IMR-90 (cell line): ENCODE results near the gene RAD18. TPM values are rescaled to one million over a fixed set of nuclear protein-coding genes. Genes with fewer than 3 reads are reported as not detected.

Experiments used
- ATAC-seq: fragments of 200-7000 bp; cut with Tn5 transposase; 2 replicates; pipeline ENCODE4 v1.9.1; 2020; ENCODE audit warnings: low read depth, mild to moderate bottlenecking, moderate library complexity
- BruUV-seq: library from RNA; stranded (reverse); fragments of 400-500 nt; replicated peaks from 2 replicates; lab custom pipeline; 2021; lab: Mats Ljungman, UMichigan
- CTCF ChIA-PET: fragments of 300-600 bp; formaldehyde crosslinking; extraction: SDS; loops from one replicate; lab custom pipeline; 2021; ENCODE audit warnings: antibody characterized with exemption; lab: Yijun Ruan, JAX
- POLR2A ChIA-PET: fragments of 300-600 bp; sonication (Branson Sonifier 250); formaldehyde crosslinking; loops from one replicate; lab custom pipeline; 2022; ENCODE audit warnings: antibody characterized with exemption; ENCODE audit not compliant: unreplicated experiment; lab: Charles Lee
- DNase-seq: peaks from one replicate; pipeline ENCODE4 v3.0.0; 2013
- H2AFZ ChIP-seq: replicated peaks from 2 replicates; pipeline ENCODE3; 2013; ENCODE audit warnings: low read length, mild to moderate bottlenecking; ENCODE audit not compliant: poor library complexity
- H2AK5ac ChIP-seq: 2 replicates; pipeline ENCODE4 v1.6.1; 2013; ENCODE audit warnings: low read depth, low read length, inconsistent platforms
- H2AK9ac ChIP-seq: replicated peaks from 2 replicates; pipeline ENCODE3; 2013; ENCODE audit warnings: mild to moderate bottlenecking, low read depth, low read length, moderate library complexity; ENCODE audit not compliant: poor library complexity
- H2BK120ac ChIP-seq: 2 replicates; pipeline ENCODE4 v1.6.1; 2013; ENCODE audit warnings: low read depth, low read length, inconsistent platforms
- H2BK15ac ChIP-seq: 3 replicates; pipeline ENCODE4 v1.6.1; 2013; ENCODE audit warnings: low read depth, low read length, inconsistent platforms
- H2BK20ac ChIP-seq: 2 replicates; pipeline ENCODE4 v1.6.1; 2013; ENCODE audit warnings: low read depth, mild to moderate bottlenecking, inconsistent platforms, low read length, moderate library complexity
- H2BK5ac ChIP-seq: 2 replicates; pipeline ENCODE4 v1.6.1; 2013; ENCODE audit warnings: mild to moderate bottlenecking, low read depth, low read length, inconsistent platforms; ENCODE audit not compliant: poor library complexity, severe bottlenecking
- H3K14ac ChIP-seq: replicated peaks from 2 replicates; pipeline ENCODE4 v1.6.1; 2013; ENCODE audit warnings: low read depth, low read length, inconsistent platforms
- H3K18ac ChIP-seq: 2 replicates; pipeline ENCODE4 v1.6.1; 2013; ENCODE audit warnings: low read depth, low read length, control low read depth
- H3K23ac ChIP-seq: 2 replicates; pipeline ENCODE4 v1.6.1; 2013; ENCODE audit warnings: low read depth, low read length, inconsistent platforms
- H3K27ac ChIP-seq: 2 replicates; pipeline ENCODE4 v1.5.1; 2013; ENCODE audit warnings: mild to moderate bottlenecking, control low read depth, low read length; ENCODE audit not compliant: insufficient read depth
- H3K27me3 ChIP-seq: 2 replicates; pipeline ENCODE4 v1.6.1; 2013; ENCODE audit warnings: low read length; ENCODE audit not compliant: control insufficient read depth, insufficient read depth
- H3K36me3 ChIP-seq: 2 replicates; pipeline ENCODE4 v1.6.1; 2013; ENCODE audit warnings: low read length, mixed read lengths; ENCODE audit not compliant: control insufficient read depth, insufficient read depth
- H3K4ac ChIP-seq: 2 replicates; pipeline ENCODE4 v1.6.1; 2013; ENCODE audit warnings: low read depth, low read length, inconsistent platforms
- H3K4me1 ChIP-seq: 2 replicates; pipeline ENCODE4 v1.6.1; 2013; ENCODE audit warnings: low read length, mixed read lengths; ENCODE audit not compliant: control insufficient read depth, insufficient read depth
- H3K4me2 ChIP-seq: 2 replicates; pipeline ENCODE4 v1.6.1; 2013; ENCODE audit warnings: low read depth, mild to moderate bottlenecking, control low read depth, low read length, moderate library complexity
- H3K4me3 ChIP-seq: 2 replicates; pipeline ENCODE4 v1.5.1; 2013; ENCODE audit warnings: low read depth, mild to moderate bottlenecking, control low read depth, low read length, moderate library complexity; ENCODE audit not compliant: insufficient read depth
- H3K56ac ChIP-seq: 2 replicates; pipeline ENCODE4 v1.6.1; 2013; ENCODE audit warnings: low read length, inconsistent platforms; ENCODE audit not compliant: insufficient read depth; ENCODE audit errors: extremely low read depth
- H3K79me1 ChIP-seq, 2 experiments: 2 replicates each; pipeline ENCODE4 v1.6.1; 2013; ENCODE audit warnings: low read length in 2 of 2, inconsistent platforms in 1 of 2, low read depth in 1 of 2
- H3K9ac ChIP-seq: 2 replicates; pipeline ENCODE4 v1.6.1; 2013; ENCODE audit warnings: low read depth, low read length, control low read depth
- H3K9me1 ChIP-seq: 2 replicates; pipeline ENCODE4 v1.6.1; 2013; ENCODE audit warnings: low read length, inconsistent platforms; ENCODE audit not compliant: insufficient read depth
- H3K9me3 ChIP-seq: 2 replicates; pipeline ENCODE4 v1.6.1; 2013; ENCODE audit warnings: low read length; ENCODE audit not compliant: control insufficient read depth, insufficient read depth
- H4K20me1 ChIP-seq: 2 replicates; pipeline ENCODE4 v1.6.1; 2013; ENCODE audit warnings: low read length, inconsistent platforms; ENCODE audit not compliant: insufficient read depth
- H4K5ac ChIP-seq: 2 replicates; pipeline ENCODE4 v1.6.1; 2013; ENCODE audit warnings: mild to moderate bottlenecking, low read depth, low read length, control low read depth
- H4K8ac ChIP-seq, 2 experiments: 2 replicates each; pipeline ENCODE4 v1.6.1; 2013; ENCODE audit warnings: low read depth in 2 of 2, low read length in 2 of 2, control low read depth in 1 of 2, inconsistent platforms in 1 of 2
- H4K91ac ChIP-seq: 2 replicates; pipeline ENCODE4 v1.6.1; 2013; ENCODE audit warnings: low read depth, low read length, inconsistent platforms; ENCODE audit not compliant: insufficient read depth
- BHLHE40 ChIP-seq: fragments of 150-350 bp; IDR thresholded peaks from 2 replicates; pipeline ENCODE4 v1.6.1; 2016; ENCODE audit warnings: mild to moderate bottlenecking, low read depth, low read length
- CEBPB ChIP-seq: IDR thresholded peaks from 2 replicates; pipeline ENCODE4 v1.6.1; 2012; ENCODE audit warnings: low read depth, low read length, improper control_type of control experiment
- CHD1 ChIP-seq: IDR thresholded peaks from 2 replicates; pipeline ENCODE4 v1.6.1; 2012; ENCODE audit warnings: low read depth, low read length, improper control_type of control experiment
- CTCF ChIP-seq: conservative IDR thresholded peaks from 2 replicates; pipeline ENCODE4 v1.5.1; 2012; ENCODE audit warnings: mild to moderate bottlenecking, low read depth, low read length, improper control_type of control experiment
- FOS ChIP-seq: fragments of 150-350 bp; IDR thresholded peaks from 2 replicates; pipeline ENCODE4 v1.6.1; 2016; ENCODE audit warnings: low read depth, low read length
- MAFK ChIP-seq: IDR thresholded peaks from 2 replicates; pipeline ENCODE4 v1.6.1; 2012; ENCODE audit warnings: low read depth, low read length, improper control_type of control experiment
- MXI1 ChIP-seq: IDR thresholded peaks from 2 replicates; pipeline ENCODE4 v1.6.1; 2012; ENCODE audit warnings: low read depth, mild to moderate bottlenecking, low read length, moderate library complexity, borderline replicate concordance
- RAD21 ChIP-seq: IDR thresholded peaks from 2 replicates; pipeline ENCODE4 v1.6.1; 2012; ENCODE audit warnings: low read length, improper control_type of control experiment
- RFX5 ChIP-seq: IDR thresholded peaks from 2 replicates; pipeline ENCODE4 v1.8.0; 2012; ENCODE audit warnings: low read depth, mild to moderate bottlenecking, low read length, moderate library complexity
- SMC3 ChIP-seq: fragments of 150-350 bp; IDR thresholded peaks from 2 replicates; pipeline ENCODE4 v1.6.1; 2016; ENCODE audit warnings: low read depth, mild to moderate bottlenecking, antibody characterized with exemption, low read length, moderate library complexity
- USF2 ChIP-seq: fragments of 150-350 bp; IDR thresholded peaks from 2 replicates; pipeline ENCODE4 v1.6.1; 2017; ENCODE audit warnings: mild to moderate bottlenecking, antibody characterized with exemption, low read length, low read depth
- WGBS, 2 experiments: methylation state at CpG; one replicate each; pipeline versions ENCODE4 v1.1.5 to v1.1.7; 2013; ENCODE audit warnings: missing lambda C conversion rate in 2 of 2; ENCODE audit not compliant: insufficient read length in 1 of 2; ENCODE audit errors: extremely low coverage in 2 of 2; 5-methylcytosine and 5-hydroxymethylcytosine counted together
- dilution Hi-C: fragments of 300-500 bp; cut with HindIII; formaldehyde crosslinking; loops from one replicate; pipeline ENCODE4 v1.14.3; 2018; ENCODE audit warnings: low sequenced_read_pairs; ENCODE audit not compliant: unreplicated experiment
- in situ Hi-C: fragments of 300-500 bp; cut with MboI; formaldehyde crosslinking; loops from 3 replicates; pipeline ENCODE4 v1.14.3; 2019; ENCODE audit warnings: low sequenced_read_pairs, inconsistent platforms, mixed read lengths
- intact Hi-C: fragments of 100-400 bp; cut with micrococcal nuclease; formaldehyde crosslinking; loops from 2 replicates; pipeline ENCODE4 v1.10.0; 2022
- polyA plus RNA-seq, 3 experiments: library from polyadenylated mRNA; depleted of rRNA; stranded (reverse); fragments of >200 nt; gene quantifications; 2 replicates each; pipeline ENCODE4 v1.2.3, GENCODE V29; 2012; ENCODE audit warnings: low replicate concordance in 1 of 3
- total RNA-seq: library from RNA; depleted of rRNA; stranded (reverse); fragments of >200 nt; gene quantifications from 2 replicates; pipeline ENCODE4 v1.2.3, GENCODE V29; 2012
- TF ChIP-seq, protein P1 (sequence below): fragments of 150-350 bp; IDR thresholded peaks from 2 replicates; pipeline ENCODE4 v1.6.1; 2016; ENCODE audit warnings: low read depth, mild to moderate bottlenecking, low read length, moderate library complexity, borderline replicate concordance

The RAD18 gene
- total and polyA plus RNA-seq, 2 of the 4 experiments (the other 2 are of a cell fraction) = 8.2 to 17.2 TPM

DNA sequence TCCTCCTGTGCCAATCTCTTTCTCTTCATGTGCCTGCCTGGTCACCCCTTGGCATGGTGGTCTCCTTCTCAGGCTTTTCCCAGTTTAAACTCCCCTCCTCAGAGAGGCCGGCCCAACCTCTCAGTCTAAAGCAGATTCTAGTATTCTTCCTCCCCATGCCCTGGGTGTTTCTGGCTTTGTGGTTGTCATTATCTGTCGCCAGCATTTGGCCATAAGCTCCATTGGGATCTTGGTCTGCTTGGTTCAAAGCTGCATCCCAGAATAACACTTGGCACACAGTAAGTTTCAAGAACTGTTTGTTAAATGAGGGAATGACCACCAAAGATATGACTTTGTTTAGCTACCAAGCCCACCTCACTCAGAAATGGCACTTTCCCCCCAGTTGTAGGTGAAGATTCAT lies 11.2 kb upstream of the RAD18 start:
- in situ Hi-C loops = loop anchor here (5.0 kb wide), 2 partner anchors 93 to 328 kb away; no protein-coding TSS in a partner anchor
- POLR2A ChIA-PET = no interaction called here

More for the DNA sequence above, 11.2 kb upstream of the RAD18 start:
- Histone ChIP-seq H3K18ac (no peak overlapping the region), H2BK20ac (no peak overlapping the region), H3K9me3 (peaks cover 3% of the 10 kb centered on the region; the same call in 1 of the 2 replicates), H4K8ac (no peak overlapping the region), H3K9me1 (no peaks in the 10 kb centered on the region), H3K14ac (no peak overlapping the region), H3K36me3 (no peaks in the 10 kb centered on the region), H4K20me1 (no peaks in the 10 kb centered on the region), H3K4me1 (no peaks in the 10 kb centered on the region), H3K23ac (no peak overlapping the region), H2BK5ac (no peak overlapping the region), H4K5ac (no peak overlapping the region), H3K79me1 (no peaks in the 10 kb centered on the region), H3K9ac (no peak overlapping the region), H2AK9ac (no peak overlapping the region), H2BK120ac (no peak overlapping the region), H4K91ac (no peak overlapping the region), H2AFZ (no peak overlapping the region), H3K4ac (no peak overlapping the region), H3K56ac (no peak overlapping the region), H3K4me3 (no peak overlapping the region), H2BK15ac (no peak overlapping the region), H3K27me3 (peaks cover 8% of the 10 kb centered on the region), H2AK5ac (no peak overlapping the region), H3K4me2 (no peak overlapping the region), H3K27ac (no peak overlapping the region)
- no TSS peak for BruUV-seq
- DNase-seq (no peak), ATAC-seq (no peak)
- TF ChIP-seq, protein P1, sequence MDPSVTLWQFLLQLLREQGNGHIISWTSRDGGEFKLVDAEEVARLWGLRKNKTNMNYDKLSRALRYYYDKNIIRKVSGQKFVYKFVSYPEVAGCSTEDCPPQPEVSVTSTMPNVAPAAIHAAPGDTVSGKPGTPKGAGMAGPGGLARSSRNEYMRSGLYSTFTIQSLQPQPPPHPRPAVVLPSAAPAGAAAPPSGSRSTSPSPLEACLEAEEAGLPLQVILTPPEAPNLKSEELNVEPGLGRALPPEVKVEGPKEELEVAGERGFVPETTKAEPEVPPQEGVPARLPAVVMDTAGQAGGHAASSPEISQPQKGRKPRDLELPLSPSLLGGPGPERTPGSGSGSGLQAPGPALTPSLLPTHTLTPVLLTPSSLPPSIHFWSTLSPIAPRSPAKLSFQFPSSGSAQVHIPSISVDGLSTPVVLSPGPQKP = no peak
- TF ChIP-seq MAFK = no peak
- no peak for TF ChIP-seq CEBPB
- no peak for TF ChIP-seq MXI1
- TF ChIP-seq SMC3 = no peak
- TF ChIP-seq BHLHE40 = no peak
- no peak for TF ChIP-seq RAD21
- no peak for TF ChIP-seq CHD1
- no peak for TF ChIP-seq RFX5
- TF ChIP-seq USF2 = no peak
- TF ChIP-seq FOS = no peak
- no peak for TF ChIP-seq CTCF
- CTCF ChIA-PET = no interaction called here
- dilution Hi-C loops = no loop called here
- intact Hi-C loops = loop anchor here (5.0 kb wide), 1 partner anchor 378 kb away; no protein-coding TSS in a partner anchor
- no CpG with 5 or more reads among the region's 2 CpGs for WGBS, 2 experiments
